ENCODE results near the gene SLC35F3.

DNA sequence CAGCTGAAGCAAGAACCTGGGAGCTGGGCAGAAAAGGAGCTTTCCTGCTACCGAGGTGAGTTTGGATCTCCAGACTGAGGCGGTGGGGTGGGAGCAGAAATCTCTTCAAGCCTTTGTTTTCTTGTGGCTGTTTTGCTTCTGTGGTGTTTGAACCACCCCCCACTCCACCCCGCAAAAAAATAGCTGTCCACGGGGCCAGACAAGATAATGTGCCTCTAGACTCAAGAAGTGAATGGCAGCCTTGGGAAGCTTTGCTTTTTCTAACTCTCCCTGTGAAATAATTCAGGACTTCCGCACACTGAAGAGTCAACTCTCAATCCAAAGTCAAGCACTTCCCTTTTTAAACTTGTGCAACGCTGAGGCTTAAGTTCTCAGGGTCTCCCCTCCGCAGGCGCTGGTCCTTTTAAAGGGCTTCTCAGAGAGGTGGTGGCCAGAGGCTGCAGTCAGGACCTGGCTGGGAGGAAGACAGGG is 309.2 kb downstream of the SLC35F3 start:
- TF ChIP-seq RAD21 (IDR thresholded peaks at IDR 0.05) (no peak), RXRA (IDR thresholded peaks at IDR 0.05) (no peak), JUND (IDR thresholded peaks at IDR 0.05) (no peak), YY1 (IDR thresholded peaks at IDR 0.05) (no peak), TAF1 (conservative IDR thresholded peaks at IDR 0.05) (no peak), GABPA (IDR thresholded peaks at IDR 0.05 in 1 of 2, conservative IDR thresholded peaks at IDR 0.05 in 1 of 2) (no peak), SP1 (IDR thresholded peaks at IDR 0.05) (no peak), FOXA1 (IDR thresholded peaks at IDR 0.05) (no peak)
- TF ChIP-seq, protein P1, sequence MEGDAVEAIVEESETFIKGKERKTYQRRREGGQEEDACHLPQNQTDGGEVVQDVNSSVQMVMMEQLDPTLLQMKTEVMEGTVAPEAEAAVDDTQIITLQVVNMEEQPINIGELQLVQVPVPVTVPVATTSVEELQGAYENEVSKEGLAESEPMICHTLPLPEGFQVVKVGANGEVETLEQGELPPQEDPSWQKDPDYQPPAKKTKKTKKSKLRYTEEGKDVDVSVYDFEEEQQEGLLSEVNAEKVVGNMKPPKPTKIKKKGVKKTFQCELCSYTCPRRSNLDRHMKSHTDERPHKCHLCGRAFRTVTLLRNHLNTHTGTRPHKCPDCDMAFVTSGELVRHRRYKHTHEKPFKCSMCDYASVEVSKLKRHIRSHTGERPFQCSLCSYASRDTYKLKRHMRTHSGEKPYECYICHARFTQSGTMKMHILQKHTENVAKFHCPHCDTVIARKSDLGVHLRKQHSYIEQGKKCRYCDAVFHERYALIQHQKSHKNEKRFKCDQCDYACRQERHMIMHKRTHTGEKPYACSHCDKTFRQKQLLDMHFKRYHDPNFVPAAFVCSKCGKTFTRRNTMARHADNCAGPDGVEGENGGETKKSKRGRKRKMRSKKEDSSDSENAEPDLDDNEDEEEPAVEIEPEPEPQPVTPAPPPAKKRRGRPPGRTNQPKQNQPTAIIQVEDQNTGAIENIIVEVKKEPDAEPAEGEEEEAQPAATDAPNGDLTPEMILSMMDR (IDR thresholded peaks at IDR 0.05; ENCODE audit: low read depth, low read length, missing input control): no peak
- TF ChIP-seq, protein P2, sequence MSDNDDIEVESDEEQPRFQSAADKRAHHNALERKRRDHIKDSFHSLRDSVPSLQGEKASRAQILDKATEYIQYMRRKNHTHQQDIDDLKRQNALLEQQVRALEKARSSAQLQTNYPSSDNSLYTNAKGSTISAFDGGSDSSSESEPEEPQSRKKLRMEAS (IDR thresholded peaks at IDR 0.05): no peak
- TF ChIP-seq, protein P3, sequence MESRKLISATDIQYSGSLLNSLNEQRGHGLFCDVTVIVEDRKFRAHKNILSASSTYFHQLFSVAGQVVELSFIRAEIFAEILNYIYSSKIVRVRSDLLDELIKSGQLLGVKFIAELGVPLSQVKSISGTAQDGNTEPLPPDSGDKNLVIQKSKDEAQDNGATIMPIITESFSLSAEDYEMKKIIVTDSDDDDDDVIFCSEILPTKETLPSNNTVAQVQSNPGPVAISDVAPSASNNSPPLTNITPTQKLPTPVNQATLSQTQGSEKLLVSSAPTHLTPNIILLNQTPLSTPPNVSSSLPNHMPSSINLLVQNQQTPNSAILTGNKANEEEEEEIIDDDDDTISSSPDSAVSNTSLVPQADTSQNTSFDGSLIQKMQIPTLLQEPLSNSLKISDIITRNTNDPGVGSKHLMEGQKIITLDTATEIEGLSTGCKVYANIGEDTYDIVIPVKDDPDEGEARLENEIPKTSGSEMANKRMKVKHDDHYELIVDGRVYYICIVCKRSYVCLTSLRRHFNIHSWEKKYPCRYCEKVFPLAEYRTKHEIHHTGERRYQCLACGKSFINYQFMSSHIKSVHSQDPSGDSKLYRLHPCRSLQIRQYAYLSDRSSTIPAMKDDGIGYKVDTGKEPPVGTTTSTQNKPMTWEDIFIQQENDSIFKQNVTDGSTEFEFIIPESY (IDR thresholded peaks at IDR 0.05): no peak
- TF ChIP-seq, protein P4, sequence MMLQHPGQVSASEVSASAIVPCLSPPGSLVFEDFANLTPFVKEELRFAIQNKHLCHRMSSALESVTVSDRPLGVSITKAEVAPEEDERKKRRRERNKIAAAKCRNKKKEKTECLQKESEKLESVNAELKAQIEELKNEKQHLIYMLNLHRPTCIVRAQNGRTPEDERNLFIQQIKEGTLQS (IDR thresholded peaks at IDR 0.05): no peak
- TF ChIP-seq, protein P5, sequence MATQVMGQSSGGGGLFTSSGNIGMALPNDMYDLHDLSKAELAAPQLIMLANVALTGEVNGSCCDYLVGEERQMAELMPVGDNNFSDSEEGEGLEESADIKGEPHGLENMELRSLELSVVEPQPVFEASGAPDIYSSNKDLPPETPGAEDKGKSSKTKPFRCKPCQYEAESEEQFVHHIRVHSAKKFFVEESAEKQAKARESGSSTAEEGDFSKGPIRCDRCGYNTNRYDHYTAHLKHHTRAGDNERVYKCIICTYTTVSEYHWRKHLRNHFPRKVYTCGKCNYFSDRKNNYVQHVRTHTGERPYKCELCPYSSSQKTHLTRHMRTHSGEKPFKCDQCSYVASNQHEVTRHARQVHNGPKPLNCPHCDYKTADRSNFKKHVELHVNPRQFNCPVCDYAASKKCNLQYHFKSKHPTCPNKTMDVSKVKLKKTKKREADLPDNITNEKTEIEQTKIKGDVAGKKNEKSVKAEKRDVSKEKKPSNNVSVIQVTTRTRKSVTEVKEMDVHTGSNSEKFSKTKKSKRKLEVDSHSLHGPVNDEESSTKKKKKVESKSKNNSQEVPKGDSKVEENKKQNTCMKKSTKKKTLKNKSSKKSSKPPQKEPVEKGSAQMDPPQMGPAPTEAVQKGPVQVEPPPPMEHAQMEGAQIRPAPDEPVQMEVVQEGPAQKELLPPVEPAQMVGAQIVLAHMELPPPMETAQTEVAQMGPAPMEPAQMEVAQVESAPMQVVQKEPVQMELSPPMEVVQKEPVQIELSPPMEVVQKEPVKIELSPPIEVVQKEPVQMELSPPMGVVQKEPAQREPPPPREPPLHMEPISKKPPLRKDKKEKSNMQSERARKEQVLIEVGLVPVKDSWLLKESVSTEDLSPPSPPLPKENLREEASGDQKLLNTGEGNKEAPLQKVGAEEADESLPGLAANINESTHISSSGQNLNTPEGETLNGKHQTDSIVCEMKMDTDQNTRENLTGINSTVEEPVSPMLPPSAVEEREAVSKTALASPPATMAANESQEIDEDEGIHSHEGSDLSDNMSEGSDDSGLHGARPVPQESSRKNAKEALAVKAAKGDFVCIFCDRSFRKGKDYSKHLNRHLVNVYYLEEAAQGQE (IDR thresholded peaks at IDR 0.05): no peak
